Measurements from ENCODE around the gene FAM124B.

- no peak for TF ChIP-seq CTCF (conservative IDR thresholded peaks at IDR 0.05; ENCODE audit: low read length)
- no peak for TF ChIP-seq EZH2phosphoT487 (IDR thresholded peaks at IDR 0.05; ENCODE audit: borderline replicate concordance, low read depth, low read length)
Observed at GRCh38 chr2:224405841-224406370, 4.0 kb upstream of the FAM124B start.

Measured in OCI-LY7 (cell line).